ENCODE measurements around the gene RANBP1. TPM values are rescaled to one million over a fixed set of nuclear protein-coding genes. Genes with fewer than 3 reads are reported as not detected.

The RANBP1 gene
- total RNA-seq, 2 experiments from 2014 or later, result 402 to 506 TPM

- H3K27me3 Mint-ChIP-seq, result no peaks in the 10 kb centered on the region
- ChIA-PET POLR2A (interaction anchor here (1.0 kb wide), 1 partner anchor 10 kb away, joined by 8 read pairs; the partner anchor contains the start of gene TRMT2A), CTCF (no interaction called here)
- ATAC-seq (no peak), DNase-seq (no peak)
- peaks cover 16% of the 10 kb centered on the region for H3K4me1 Mint-ChIP-seq
- no peak overlapping the region for H3K4me3 Mint-ChIP-seq
- no peaks in the 10 kb centered on the region for H3K9me3 Mint-ChIP-seq (ENCODE audit: low read depth)
- H3K36me3 Mint-ChIP-seq (ENCODE audit: low read depth), result peaks cover 36% of the 10 kb centered on the region
- intact Hi-C loops (cut with DNase I, micrococcal nuclease), result no loop called here
- H3K27ac Mint-ChIP-seq, result peak overlapping the region; percentile 59
Observed at GRCh38 chr22:20127318-20127868, 11.5 kb downstream of the RANBP1 start.

- ChIA-PET CTCF (interaction anchor here (2.2 kb wide), 1 partner anchor 10 kb away, joined by 14 read pairs; the partner anchor contains the start of gene TRMT2A), POLR2A (interaction anchor here (1.0 to 3.4 kb wide), 2 partner anchors 9 to 11 kb away, joined by 8 to 26 read pairs; partner anchors contain the start of gene TRMT2A)
- no peak for DNase-seq
- Mint-ChIP-seq H3K27ac (no peak overlapping the region), H3K27me3 (no peaks in the 10 kb centered on the region), H3K4me1 (peaks cover 20% of the 10 kb centered on the region), H3K4me3 (no peak overlapping the region), H3K9me3 (ENCODE audit: low read depth) (no peaks in the 10 kb centered on the region), H3K36me3 (ENCODE audit: low read depth) (peaks cover 35% of the 10 kb centered on the region)
- no peak for ATAC-seq
- intact Hi-C loops (cut with DNase I, micrococcal nuclease), result loop anchor here in 1 of 2 experiments (2.0 kb wide), 1 partner anchor 157 kb away; no protein-coding TSS in a partner anchor
Observed at GRCh38 chr22:20127869-20128618, 12.1 kb downstream of the RANBP1 start.

DNA sequence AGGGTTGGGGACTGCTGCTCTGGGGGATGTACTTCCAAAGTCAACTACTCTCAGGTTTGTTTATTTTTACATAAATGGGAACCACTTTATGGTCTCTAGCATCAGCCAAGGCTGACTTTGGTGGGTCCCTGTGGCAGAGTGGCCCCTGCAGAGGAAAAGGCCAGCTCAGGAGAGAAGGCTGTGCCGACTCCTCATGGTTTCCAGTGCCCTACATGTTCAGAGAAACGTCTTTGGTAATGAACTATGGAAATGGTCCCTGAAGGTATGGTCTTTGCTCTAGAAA lies 12.7 kb downstream of the RANBP1 start:
- H3K36me3 Mint-ChIP-seq (ENCODE audit: low read depth), result peaks cover 33% of the 10 kb centered on the region
- H3K4me1 Mint-ChIP-seq, result peaks cover 25% of the 10 kb centered on the region
- no peak for DNase-seq
- H3K4me3 Mint-ChIP-seq, result no peak overlapping the region
- CTCF ChIA-PET, result interaction anchor here (2.2 kb wide), 1 partner anchor 10 kb away, joined by 14 read pairs; the partner anchor contains the start of gene TRMT2A
- intact Hi-C loops (cut with DNase I, micrococcal nuclease), result loop anchor here in 1 of 2 experiments (2.0 kb wide), 1 partner anchor 158 kb away; no protein-coding TSS in a partner anchor
- peak overlapping the region; percentile 75 for H3K27ac Mint-ChIP-seq
- POLR2A ChIA-PET, result interaction anchor here (3.4 kb wide), 1 partner anchor 10 kb away, joined by 26 read pairs; the partner anchor contains the start of gene TRMT2A
- H3K9me3 Mint-ChIP-seq (ENCODE audit: low read depth), result no peaks in the 10 kb centered on the region
- H3K27me3 Mint-ChIP-seq, result no peaks in the 10 kb centered on the region
- no peak for ATAC-seq

- Mint-ChIP-seq H3K9me3 (ENCODE audit: low read depth) (no peaks in the 10 kb centered on the region), H3K27ac (peak overlapping the region; percentile 75), H3K27me3 (no peaks in the 10 kb centered on the region), H3K4me1 (peaks cover 29% of the 10 kb centered on the region), H3K4me3 (peak overlapping the region; percentile 19), H3K36me3 (ENCODE audit: low read depth) (peaks cover 32% of the 10 kb centered on the region)
- intact Hi-C loops (cut with DNase I, micrococcal nuclease), result loop anchor here (1.0 to 2.0 kb wide), 3 partner anchors 11 to 159 kb away; no protein-coding TSS in a partner anchor
- DNase-seq (peak; percentile 78), ATAC-seq (peak; percentile 64)
- POLR2A ChIA-PET, result interaction anchor here (3.4 kb wide), 1 partner anchor 11 kb away, joined by 26 read pairs; the partner anchor contains the start of gene TRMT2A
- CTCF ChIA-PET, result interaction anchor here (1.5 to 2.2 kb wide), 2 partner anchors 11 to 18 kb away, joined by 4 to 14 read pairs; partner anchors contain the start of gene TRMT2A
Observed at GRCh38 chr22:20128902-20129746, 13.2 kb downstream of the RANBP1 start.

GRCh38 chr22:20129747-20130014 lies 13.8 kb downstream of the RANBP1 start:
- Mint-ChIP-seq H3K27ac (no peak overlapping the region), H3K36me3 (ENCODE audit: low read depth) (peaks cover 30% of the 10 kb centered on the region), H3K27me3 (no peaks in the 10 kb centered on the region), H3K4me1 (peaks cover 33% of the 10 kb centered on the region), H3K4me3 (no peak overlapping the region), H3K9me3 (ENCODE audit: low read depth) (no peaks in the 10 kb centered on the region)
- CTCF ChIA-PET, result interaction anchor here (0.6 to 2.2 kb wide), 3 partner anchors 11 to 74 kb away, joined by 3 to 14 read pairs (median 4); partner anchors contain the start of gene TRMT2A
- POLR2A ChIA-PET, result interaction anchor here (3.4 kb wide), 1 partner anchor 11 kb away, joined by 26 read pairs; the partner anchor contains the start of gene TRMT2A
- ATAC-seq (no peak), DNase-seq (no peak)
- intact Hi-C loops (cut with DNase I, micrococcal nuclease), result loop anchor here (1.0 to 5.0 kb wide), 4 partner anchors 11 to 167 kb away; no protein-coding TSS in a partner anchor

- no peaks in the 10 kb centered on the region for H3K9me3 Mint-ChIP-seq (ENCODE audit: low read depth)
- no peaks in the 10 kb centered on the region for H3K27me3 Mint-ChIP-seq
- peaks cover 33% of the 10 kb centered on the region for H3K4me1 Mint-ChIP-seq
- H3K27ac Mint-ChIP-seq, result no peak overlapping the region
- intact Hi-C loops (cut with DNase I, micrococcal nuclease), result loop anchor here in 1 of 2 experiments (5.0 kb wide), 1 partner anchor 168 kb away; no protein-coding TSS in a partner anchor
- ChIA-PET CTCF (interaction anchor here (0.6 to 2.2 kb wide), 4 partner anchors 12 to 75 kb away, joined by 3 to 14 read pairs (median 4); partner anchors contain the start of gene TRMT2A), POLR2A (interaction anchor here (0.6 to 3.4 kb wide), 3 partner anchors 12 to 952 kb away, joined by 3 to 26 read pairs (median 3); partner anchors contain the start of genes SLC25A1 and TRMT2A)
- ATAC-seq (no peak), DNase-seq (peak; percentile 44)
- H3K4me3 Mint-ChIP-seq, result peak overlapping the region; percentile 51
- H3K36me3 Mint-ChIP-seq (ENCODE audit: low read depth), result peaks cover 25% of the 10 kb centered on the region
Observed at GRCh38 chr22:20130319-20130718, 14.4 kb downstream of the RANBP1 start.

DNA sequence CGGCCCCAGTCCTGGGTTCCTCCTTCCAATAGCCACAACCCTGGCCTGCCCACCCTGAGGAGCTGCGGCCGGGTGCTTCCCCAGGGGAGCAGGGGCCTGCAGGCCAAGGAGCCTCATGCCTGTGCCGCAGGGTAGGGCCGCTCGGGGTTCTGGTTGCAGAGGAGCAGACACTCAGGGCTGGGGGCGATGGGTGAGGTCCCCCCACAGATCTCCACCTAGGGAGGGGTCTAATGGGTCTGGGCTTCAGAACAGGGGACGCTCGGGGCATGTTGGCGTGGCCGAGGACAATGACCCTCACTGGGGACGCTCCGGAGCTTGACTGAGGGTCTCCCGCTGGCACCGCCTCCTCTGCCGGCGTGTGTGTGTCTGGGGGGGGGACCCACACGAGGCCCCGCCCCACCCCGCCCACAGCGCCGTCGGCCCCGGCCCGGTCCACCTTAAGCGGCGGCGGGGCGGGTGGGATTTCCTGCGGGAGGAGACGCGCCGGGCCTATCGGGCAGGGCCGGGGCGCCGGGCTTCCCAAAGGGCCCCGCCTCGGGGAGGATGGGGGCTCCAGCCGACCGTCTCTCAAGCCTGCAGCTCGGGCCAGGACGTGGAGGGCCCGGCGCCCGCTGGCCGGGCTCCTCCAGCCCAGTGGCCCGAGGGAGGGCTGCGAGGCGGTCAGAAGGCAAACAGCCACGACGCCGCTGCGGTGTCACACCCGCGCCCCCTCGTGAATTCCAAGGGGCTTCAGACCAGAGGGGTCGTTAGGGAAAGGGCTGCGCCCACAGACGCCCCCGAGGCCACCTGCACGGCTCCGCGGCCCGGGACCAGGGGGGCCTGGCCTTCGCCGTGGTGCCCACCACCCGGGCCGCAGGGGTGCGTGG lies 15.1 kb downstream of the RANBP1 start:
- peaks cover 33% of the 10 kb centered on the region for H3K4me1 Mint-ChIP-seq
- POLR2A ChIA-PET, result interaction anchor here (0.6 to 3.4 kb wide), 3 partner anchors 12 to 952 kb away, joined by 3 to 26 read pairs (median 3); partner anchors contain the start of genes SLC25A1 and TRMT2A
- H3K9me3 Mint-ChIP-seq (ENCODE audit: low read depth), result no peaks in the 10 kb centered on the region
- peaks cover 21% of the 10 kb centered on the region for H3K36me3 Mint-ChIP-seq (ENCODE audit: low read depth)
- peak overlapping the region; percentile 51 for H3K4me3 Mint-ChIP-seq
- DNase-seq (peak; percentile 81), ATAC-seq (peak; percentile 52)
- H3K27me3 Mint-ChIP-seq, result no peaks in the 10 kb centered on the region
- intact Hi-C loops (cut with DNase I, micrococcal nuclease), result loop anchor here (1.0 to 5.0 kb wide), 7 partner anchors 14 to 277 kb away; partner anchors contain the start of genes DGCR8 (in 1 of the 2), GNB1L (in 1 of the 2), RTL10 (in 1 of the 2) and TANGO2 (in 1 of the 2)
- no peak overlapping the region for H3K27ac Mint-ChIP-seq
- CTCF ChIA-PET, result interaction anchor here (0.7 to 1.5 kb wide), 2 partner anchors 20 to 24 kb away, joined by 3 to 4 read pairs; no protein-coding TSS in a partner anchor

- DNase-seq, result peak; percentile 63
- ChIA-PET POLR2A (interaction anchor here (3.4 kb wide), 1 partner anchor 13 kb away, joined by 26 read pairs; the partner anchor contains the start of gene TRMT2A), CTCF (no interaction called here)
- intact Hi-C loops (cut with DNase I, micrococcal nuclease), result loop anchor here (1.0 to 5.0 kb wide), 7 partner anchors 14 to 277 kb away; partner anchors contain the start of genes DGCR8 (in 1 of the 2), GNB1L (in 1 of the 2), RTL10 (in 1 of the 2) and TANGO2 (in 1 of the 2)
- H3K36me3 Mint-ChIP-seq (ENCODE audit: low read depth), result peaks cover 16% of the 10 kb centered on the region
- no peaks in the 10 kb centered on the region for H3K27me3 Mint-ChIP-seq
- H3K27ac Mint-ChIP-seq, result peak within 1 kb of the TSS; percentile 19
- ATAC-seq, result peak; percentile 40
- H3K9me3 Mint-ChIP-seq (ENCODE audit: low read depth), result no peaks in the 10 kb centered on the region
- peak within 1 kb of the TSS; percentile 71 for H3K4me3 Mint-ChIP-seq
- H3K4me1 Mint-ChIP-seq, result peaks cover 35% of the 10 kb centered on the region
Observed at GRCh38 chr22:20131597-20131858, 15.6 kb downstream of the RANBP1 start, which contains the start of gene ZDHHC8. TSS of gene ZDHHC8 (plus strand) at chr22:20131804. CDS start at chr22:20131948, 144 bp downstream.

- Mint-ChIP-seq H3K4me1 (peaks cover 35% of the 10 kb centered on the region), H3K4me3 (peak overlapping the region; percentile 71), H3K9me3 (ENCODE audit: low read depth) (no peaks in the 10 kb centered on the region), H3K36me3 (ENCODE audit: low read depth) (peaks cover 10% of the 10 kb centered on the region), H3K27me3 (no peaks in the 10 kb centered on the region), H3K27ac (peak overlapping the region; percentile 19)
- CTCF ChIA-PET, result no interaction called here
- ATAC-seq, result peak; percentile 3
- DNase-seq, result peak; percentile 47
- POLR2A ChIA-PET, result no interaction called here
- intact Hi-C loops (cut with DNase I, micrococcal nuclease), result loop anchor here (1.0 to 5.0 kb wide), 7 partner anchors 15 to 278 kb away; partner anchors contain the start of genes DGCR8 (in 1 of the 2), GNB1L (in 1 of the 2), RTL10 (in 1 of the 2) and TANGO2 (in 1 of the 2)
Observed at GRCh38 chr22:20131859-20132685, 16.2 kb downstream of the RANBP1 start.
